ENCODE data around the gene MACROD1. TPM values are rescaled to one million over a fixed set of nuclear protein-coding genes. Genes with fewer than 3 reads are reported as not detected.

Gene MACROD1
- total RNA-seq, 2 donors from 2014 or later, result 31.6 to 47.0 TPM

DNA sequence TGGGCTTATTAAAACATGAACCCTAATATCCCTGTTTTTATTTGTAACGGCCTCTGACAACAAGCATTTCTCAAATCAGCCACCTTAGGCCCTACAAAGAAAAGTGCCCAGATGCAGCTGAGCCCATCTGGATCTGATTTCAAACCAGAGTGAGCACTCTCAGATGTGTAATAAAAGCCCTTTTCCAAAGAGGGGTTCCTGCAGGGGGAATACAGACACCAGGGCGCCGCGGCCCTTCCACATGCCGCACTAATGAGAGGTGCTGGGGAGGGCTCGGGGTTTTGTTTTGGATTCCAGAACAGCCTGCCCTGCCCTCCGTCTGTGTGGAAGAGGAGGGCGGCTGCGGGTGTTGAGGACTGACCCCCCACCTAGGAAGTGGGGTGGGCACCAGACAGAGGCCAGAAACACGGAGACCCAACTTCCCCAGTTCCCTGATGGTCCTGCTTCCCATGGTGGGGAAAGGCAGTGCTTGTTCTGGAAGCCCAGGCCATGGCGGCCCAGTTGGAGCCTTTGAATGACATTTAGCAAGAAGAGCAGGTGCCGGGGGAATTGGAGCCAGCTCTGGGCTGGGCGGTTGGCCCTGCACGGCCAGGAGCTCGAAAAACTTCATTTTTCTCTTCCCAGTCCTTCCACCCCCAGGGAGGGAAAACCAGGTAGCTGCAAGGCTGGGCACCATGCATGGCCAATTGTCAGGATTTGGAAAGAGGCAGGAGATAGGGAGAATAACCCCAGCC lies 63.7 kb downstream of the MACROD1 start:
- DNase-seq (no peak), ATAC-seq (no peak)
- intact Hi-C loops (cut with DNase I, micrococcal nuclease), result no loop called here

DNA sequence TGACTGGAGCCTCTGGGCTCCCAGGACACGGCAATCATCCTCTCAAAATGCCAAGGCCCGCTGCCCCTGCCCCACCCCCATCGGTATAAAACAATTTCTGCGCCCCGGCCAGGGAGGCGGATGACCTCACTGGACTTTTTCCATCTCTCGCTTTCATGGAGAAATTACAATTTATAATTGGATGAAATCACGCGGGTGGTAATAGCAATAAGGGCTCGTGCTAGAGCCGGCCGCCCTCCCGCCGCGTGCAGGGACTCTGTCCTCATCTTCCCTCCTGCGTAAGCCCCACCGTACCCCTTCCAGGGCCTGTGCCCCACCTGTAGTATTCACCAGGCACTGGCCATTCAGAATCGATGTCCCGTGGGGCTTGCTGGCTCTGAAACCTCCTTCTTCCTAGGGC lies 64.5 kb downstream of the MACROD1 start:
- intact Hi-C loops (cut with DNase I, micrococcal nuclease), result no loop called here
- ATAC-seq, result no peak
- no peak for DNase-seq

DNA sequence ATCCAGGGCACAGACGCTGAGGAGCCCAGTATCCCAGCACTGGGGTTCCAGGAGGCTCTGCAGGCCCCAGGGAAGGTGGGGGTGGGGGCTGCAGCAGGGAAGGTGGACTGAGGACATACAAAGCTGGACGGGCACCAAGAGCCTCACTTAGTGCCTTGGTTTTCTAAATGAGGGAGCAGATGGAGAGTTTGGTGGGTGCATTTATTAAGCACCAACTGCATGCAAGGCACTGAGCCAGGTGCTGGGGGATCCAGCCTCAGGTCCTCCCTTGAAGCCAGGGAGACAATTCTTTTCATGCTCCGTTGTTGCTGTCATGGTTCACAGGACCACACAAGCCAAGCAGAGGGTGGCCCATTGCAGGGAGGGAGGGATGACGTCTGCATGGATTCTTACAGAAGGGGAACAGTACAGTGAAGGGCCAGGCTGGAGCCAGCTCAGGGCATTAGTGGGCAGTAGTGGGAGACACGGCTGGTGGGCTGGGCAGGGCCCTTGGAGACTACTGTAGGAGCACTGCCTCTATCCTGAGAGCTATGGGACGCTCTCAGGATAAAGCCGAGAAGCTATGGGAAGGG lies 65.0 kb downstream of the MACROD1 start:
- DNase-seq (no peak), ATAC-seq (no peak)
- intact Hi-C loops (cut with DNase I, micrococcal nuclease), result no loop called here

DNA sequence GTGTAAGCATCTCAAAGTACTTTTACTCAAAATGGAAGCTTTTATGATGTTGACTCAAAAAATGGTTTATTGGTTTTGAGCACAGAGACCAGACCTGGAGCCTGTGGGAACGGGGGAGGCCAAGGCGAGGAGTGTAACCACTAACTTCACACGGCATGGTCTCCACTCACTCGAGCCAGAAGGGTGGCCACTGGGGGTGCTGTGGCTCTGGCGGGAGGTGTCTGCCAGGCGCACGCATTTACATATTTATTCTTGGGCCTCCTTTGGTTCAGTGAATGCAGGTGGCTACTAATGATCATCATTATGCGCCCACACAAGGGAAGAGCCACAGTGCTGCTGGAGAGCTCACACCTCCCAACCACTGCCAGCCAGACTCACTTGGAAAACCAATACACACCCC lies 65.6 kb downstream of the MACROD1 start:
- ATAC-seq (no peak), DNase-seq (no peak)
- intact Hi-C loops (cut with DNase I, micrococcal nuclease), result no loop called here

DNA sequence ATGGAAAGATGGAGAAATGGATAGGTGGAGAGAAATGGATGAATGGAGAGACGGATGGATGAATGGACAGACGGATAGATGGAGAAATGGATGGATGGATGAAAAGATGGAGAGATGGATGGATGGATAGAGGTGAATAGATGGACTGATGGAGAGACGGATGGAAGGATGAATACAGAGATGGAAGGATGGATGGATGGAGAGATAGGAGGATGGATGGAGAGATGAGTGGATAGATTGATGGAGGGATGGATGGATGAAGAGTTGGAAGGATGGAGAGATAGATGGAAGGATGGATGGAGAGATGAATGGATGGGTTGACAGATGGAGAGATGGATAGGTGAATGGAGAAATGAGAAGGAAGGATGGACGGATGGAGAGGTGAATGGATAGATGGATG lies 66.5 kb downstream of the MACROD1 start:
- intact Hi-C loops (cut with DNase I, micrococcal nuclease), result no loop called here

DNA sequence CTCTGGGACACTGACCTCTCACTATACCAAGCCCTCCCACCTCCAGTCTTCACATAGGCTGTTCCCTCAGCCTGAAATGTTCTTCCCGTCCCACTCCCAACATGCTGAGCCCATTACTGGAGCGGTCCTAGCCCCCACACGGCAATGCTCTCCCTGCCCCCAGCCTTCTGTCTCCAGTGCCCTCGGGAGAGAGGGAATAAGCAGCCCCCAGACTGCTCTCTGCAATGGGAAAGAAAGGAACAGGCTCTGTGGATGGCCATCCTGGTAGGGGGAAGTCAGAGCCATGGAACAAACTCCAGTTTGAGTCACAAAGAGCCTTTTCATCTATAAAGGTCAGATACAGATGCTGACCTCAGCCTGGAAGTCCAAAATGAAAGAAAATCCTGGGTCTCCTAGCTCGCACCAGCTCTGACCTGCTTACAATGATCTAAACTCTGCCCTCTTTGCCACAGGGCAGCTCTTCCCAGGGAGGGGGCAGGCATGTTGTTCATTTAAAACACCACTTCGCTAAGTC lies 67.5 kb downstream of the MACROD1 start:
- no peak for ATAC-seq
- intact Hi-C loops (cut with DNase I, micrococcal nuclease), result no loop called here

More for the DNA sequence above, 66.5 kb downstream of the MACROD1 start:
- no peak for ATAC-seq
- no peak for DNase-seq

DNA sequence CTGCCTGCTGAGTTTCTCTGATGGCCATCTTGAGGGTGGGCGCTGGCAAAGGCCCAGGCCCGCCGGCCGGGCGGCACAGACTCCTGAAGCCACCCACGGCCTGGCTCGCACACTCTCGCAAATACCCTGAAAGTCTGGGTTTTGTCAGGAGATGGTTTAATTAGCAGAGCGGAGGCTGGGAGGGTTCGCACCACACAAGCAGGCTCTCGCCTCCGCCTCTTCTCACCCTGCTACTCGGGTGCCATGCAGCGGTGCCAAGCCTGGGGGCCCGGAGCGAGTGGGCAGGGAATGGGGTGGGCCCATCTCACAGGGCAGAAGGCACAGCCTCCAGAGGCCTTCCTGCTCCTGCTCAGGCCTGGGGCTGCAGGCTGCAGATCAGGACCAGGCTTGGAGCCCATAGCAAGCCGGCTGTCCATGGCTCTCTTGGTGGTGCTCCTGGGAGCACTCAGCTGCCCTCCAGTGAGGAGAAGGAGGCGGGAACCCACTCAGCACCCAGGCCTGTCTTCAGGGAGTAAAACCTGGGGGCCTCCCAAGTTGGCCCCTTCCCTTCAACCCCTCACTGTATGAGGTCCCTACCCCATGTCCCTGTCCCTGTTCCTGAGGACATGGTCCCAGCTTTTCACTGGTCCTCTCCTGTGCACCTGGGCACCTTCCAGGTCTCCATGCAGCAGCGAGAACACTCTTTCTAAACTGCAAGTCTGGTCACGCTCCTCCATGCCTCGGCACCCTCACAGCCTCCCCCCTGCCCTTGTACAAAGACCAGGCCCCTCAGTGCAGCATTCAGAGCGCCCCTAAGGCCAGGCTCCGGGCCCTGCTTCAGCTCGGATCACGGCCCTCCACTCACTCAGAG lies 68.2 kb downstream of the MACROD1 start:
- DNase-seq (peak in 1 of 2 donors; percentile 43), ATAC-seq (no peak)
- intact Hi-C loops (cut with DNase I, micrococcal nuclease), result no loop called here

More for the DNA sequence above, 67.5 kb downstream of the MACROD1 start:
- no peak for DNase-seq

DNA sequence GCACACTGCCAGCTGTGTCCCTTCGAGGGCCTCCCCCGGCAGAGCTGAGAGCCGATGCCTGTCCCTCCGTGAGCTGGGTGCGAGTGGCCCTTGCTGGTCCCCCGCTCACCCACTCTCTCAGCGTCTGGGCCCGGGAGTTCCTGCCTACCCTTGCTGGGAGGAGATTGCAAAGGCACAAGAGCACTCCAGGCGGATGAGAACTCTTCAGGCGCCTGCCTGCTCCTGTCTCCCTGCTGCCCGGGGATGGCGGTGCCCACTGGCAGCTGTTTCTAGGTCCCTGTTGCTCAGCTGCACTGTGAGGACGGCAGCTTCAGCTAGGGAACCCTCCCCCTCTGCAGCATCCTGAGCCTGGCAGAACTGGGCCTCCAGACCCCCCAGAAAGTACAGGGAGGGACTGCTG lies 69.1 kb downstream of the MACROD1 start:
- DNase-seq (no peak), ATAC-seq (no peak)
- intact Hi-C loops (cut with DNase I, micrococcal nuclease), result no loop called here

DNA sequence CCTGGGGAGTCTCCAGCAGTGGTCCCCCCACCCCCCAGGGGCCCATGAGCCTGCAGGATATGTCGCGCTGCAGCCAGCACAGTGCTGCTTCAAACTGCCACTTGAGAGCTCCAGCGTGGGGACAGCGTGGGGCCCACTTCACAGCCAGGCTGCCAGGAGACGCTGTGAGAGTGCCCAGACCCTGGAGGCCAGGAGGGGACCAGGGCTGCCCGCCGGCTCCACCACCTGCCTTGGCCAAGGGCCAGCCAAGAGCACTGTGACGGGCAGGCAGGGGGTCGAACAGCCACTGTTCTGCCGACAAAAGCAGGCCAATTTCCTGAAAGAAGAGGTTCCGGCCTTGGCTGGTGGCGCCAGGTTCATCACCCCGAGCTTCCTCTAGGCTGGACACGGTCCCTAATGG lies 70.0 kb downstream of the MACROD1 start:
- ATAC-seq (no peak), DNase-seq (no peak)
- intact Hi-C loops (cut with DNase I, micrococcal nuclease), result no loop called here

DNA sequence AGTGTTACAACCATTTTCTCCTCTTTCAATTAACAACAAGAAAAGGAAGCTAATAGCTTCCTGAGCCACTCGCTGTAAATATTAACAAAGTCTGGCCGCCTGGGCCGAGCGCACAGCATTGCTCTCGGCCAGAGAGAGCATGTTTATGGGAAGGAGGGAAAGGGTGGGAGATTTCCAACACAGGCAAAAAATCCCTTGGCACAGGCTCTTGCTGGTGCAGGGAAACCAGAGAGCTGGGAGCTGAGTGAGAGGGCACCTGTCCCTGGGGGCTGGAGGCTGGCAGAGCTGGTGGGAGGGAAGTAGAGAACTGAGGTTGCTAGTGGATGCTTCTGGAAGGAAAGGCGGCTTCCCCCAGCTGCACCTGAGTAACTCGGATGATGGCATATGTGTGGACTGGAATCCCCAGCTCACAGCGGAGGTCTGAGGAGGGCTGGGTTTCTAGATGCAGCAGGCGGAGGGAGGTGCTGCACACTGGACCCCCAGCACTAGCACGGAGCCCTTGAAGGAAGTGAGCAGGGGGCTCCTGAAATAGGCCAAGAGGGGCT lies 70.6 kb downstream of the MACROD1 start:
- intact Hi-C loops (cut with DNase I, micrococcal nuclease), result no loop called here
- DNase-seq, result no peak
- ATAC-seq, result no peak

DNA sequence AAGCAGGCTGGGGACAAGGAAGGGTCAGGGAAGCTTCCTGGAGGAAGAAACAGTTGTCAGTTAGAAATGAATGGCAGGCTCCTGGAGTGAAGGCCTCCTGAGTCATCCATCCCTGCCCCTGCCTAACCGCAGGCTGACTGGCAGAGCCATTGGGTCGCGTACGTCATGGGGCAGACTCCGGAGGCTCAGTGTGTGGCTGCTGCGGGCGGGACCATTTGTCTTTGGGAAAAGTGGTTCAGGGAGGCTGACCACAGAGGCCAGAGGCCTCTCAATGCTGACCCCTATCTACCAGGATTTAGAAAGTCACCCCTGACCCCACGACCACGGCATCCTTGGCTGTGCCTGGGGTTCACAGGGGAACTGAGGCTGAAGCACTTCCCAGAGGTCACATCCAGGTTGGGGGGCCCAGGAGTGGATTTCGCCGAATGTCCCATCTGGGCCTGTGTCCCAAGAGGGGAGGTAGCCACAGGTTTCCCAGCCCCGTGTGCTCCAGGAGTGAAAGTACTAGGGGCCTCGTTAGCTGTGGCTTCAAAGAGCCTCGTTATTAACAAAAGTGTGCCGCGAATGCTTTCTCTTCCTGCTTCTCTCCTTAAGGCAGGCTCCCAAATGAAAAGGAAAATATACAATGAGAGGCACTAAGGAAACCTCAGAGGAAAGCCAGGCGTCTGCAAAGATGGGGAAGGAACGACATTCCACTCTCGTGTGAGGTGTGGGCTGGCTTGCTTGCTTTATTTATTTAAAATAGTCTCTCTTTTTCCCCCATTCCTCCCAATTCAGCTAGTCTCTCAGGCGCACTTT lies 71.3 kb downstream of the MACROD1 start:
- ATAC-seq (no peak), DNase-seq (no peak)
- intact Hi-C loops (cut with DNase I, micrococcal nuclease), result no loop called here

DNA sequence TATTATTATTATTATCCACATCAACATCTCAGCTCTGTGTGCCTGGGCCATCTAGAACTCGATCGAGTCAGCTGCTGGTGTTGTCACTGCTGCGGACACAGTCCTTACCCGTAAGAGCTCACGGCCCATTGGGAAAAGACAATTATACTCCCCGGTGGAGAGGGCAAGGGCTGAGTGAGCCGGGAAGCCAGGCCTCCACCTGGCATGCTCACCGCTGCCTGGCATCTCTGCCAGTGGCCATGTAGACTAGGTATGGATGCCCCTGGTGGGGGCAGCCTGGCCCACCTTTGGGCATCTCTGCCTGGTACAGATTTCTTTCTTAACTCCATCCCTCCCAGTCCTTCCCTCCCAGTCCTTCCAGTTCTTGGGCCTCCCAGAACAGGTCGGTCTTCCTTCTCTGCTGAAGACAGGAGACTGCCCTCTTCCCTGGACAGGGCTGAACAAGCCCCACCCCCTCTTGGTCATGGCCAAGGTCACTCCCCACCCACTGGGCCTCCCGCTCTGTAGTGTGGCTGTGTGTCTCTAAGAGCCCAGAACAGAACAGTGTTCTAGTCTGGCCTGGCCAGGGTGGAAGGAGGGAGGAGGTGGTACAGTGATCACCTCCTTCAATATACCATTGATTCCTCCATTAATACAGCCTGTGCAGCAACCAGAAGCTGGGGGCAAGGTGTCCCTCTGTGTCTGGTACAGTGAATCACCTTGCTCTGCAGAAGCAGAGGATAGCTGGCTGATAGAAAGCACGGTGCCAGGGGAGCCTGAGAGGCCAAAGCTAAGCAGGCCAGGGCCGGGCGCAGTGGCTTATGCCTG lies 72.5 kb downstream of the MACROD1 start:
- DNase-seq (no peak), ATAC-seq (no peak)
- intact Hi-C loops (cut with DNase I, micrococcal nuclease), result no loop called here

DNA sequence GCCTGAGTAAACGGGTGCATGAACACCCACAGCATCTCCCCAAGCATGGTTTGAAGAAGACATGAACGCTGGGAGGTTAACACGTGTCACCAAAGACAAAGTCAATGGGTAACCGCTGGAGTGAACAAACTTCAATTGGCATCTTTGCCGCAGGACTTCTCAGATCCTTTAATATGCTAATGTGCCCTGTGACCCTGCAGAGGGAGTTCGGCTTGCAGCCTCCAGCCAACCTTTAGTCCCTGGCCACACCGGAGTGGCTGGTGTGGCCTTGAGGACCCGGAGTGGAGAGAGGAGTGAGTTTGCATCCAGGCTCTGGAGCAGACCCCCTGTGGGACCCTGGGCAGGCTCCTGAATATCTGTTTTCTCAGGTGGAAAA lies 73.2 kb downstream of the MACROD1 start:
- DNase-seq, result no peak
- intact Hi-C loops (cut with DNase I, micrococcal nuclease), result no loop called here
- ATAC-seq, result no peak

DNA sequence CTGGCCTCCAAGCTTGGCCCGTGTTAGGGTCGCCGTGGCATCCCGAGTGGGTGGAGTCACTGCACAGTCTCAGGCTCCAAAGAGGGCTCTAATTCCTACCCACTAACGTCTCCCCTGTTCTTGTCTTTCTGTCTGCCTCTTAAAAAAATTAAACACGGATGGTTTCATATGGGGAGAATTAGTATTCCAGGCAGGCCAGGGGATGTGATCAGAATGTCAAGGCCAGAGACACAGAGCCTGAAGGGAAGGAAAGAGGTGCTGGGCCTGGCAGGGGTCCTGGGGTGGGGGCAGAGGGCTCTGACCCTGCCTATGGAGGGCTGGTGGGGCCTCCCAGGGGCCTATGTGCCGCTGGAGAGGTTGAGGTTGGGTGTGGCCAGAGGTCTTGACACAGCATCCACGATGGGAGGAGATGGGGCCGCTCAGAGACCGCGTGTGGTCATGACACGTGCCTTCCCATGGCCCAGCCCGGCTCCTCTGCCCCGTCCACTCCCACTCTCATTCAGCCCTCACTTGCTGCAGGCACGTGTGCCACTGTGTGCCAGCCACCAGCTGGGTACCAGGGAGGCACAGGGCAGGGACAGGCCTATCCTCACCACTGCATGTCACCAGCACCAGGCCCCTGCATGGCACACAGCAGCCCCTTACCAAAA lies 73.7 kb downstream of the MACROD1 start:
- no peak for DNase-seq
- no peak for ATAC-seq
- intact Hi-C loops (cut with DNase I, micrococcal nuclease), result no loop called here

DNA sequence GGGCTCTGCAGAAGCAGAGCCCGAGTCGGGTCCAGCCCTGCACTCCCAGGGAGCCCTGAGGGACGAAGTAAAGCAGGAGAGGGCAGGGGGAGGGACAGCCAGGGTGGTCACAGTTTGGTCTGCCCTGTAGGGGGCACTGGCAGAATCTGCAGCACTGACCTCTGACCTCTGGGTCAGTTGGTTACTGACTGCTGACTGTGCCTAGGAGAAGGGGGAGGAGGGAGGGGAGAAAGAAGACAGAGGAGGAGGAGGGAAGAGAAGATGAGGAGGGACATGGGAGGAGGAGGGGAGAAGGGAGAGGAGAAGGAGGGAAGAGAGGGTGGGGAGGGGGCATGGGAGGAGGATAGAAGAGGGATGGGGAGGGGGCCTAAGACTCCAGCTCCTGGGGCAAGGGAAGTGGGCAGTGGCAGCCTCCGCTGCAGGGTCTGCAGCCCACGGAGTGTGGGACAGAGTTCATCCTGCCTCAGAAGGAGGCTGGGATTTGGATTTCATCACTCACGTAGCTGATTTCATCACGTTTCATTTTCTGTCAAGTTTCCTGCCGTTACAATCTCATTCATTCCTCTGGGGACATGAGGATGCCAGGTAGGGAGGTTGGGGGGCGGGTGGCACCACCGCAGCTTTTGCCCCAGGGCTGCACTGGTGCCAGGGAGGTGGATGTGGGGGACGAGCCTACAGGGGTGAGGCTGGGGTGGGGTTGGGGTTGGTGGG lies 75.0 kb downstream of the MACROD1 start:
- intact Hi-C loops (cut with DNase I, micrococcal nuclease), result no loop called here
- ATAC-seq (no peak), DNase-seq (no peak)

DNA sequence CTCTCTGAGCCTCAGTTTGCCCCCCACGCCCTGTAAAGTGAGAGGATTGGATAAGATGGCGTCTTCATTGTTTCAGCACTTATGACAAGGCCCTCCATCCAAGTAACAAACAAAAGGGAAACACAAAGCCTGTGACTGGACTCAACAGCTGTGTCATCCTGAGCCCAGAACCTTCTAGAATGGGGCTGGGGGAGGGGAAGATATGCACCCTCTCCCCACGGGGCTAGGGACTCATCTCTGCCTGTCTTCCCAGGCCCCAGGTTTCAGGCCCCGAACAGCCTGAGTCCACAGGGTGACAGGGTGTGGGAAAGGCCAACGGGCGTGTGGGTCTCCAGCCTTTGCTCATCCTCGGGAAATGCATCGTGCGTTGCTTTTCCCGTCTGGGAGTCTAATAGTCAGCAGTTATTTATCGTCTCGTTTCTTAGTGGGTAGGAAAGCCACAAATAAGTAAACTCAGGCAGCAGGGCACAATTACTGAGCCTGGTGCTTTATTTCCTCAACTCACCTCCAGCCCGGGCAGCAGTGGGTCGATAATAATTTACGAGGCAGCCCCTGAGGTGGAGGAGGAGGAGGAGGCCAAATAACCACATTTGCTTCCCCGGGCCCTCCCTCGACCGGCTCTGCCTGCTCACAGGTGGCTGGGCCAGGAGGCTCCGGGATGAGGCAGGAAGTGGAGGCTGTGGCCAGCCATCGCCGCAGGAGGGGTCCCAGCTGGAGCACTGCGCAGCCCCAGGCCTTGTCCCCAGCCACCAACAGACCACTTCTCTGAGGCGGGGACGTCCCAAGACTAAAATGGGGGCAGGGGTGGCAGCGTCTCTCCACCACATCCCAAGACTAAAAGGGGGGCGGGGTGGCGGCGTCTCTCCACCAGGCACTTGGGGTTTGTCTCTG lies 75.8 kb downstream of the MACROD1 start:
- intact Hi-C loops (cut with DNase I, micrococcal nuclease), result no loop called here
- ATAC-seq, result no peak
- DNase-seq, result no peak

Measured in left colon (tissue), 2 donors.